GM10266 (cell line): ENCODE data around the gene KCNB1.

Source experiments
- DNase-seq: peaks from one replicate; pipeline ENCODE4 v3.0.0; 2012; ENCODE audit errors: extremely low spot score
- TF ChIP-seq, protein P1 (sequence below): IDR thresholded peaks from 2 replicates; pipeline ENCODE4 v1.5.1; 2012; ENCODE audit warnings: mild to moderate bottlenecking, low read depth; ENCODE audit not compliant: control insufficient read depth, insufficient read depth; ENCODE audit errors: missing control alignments

KCNB1 gene

GRCh38 chr20:49445176-49445575 lies 37.3 kb downstream of the KCNB1 start:
- TF ChIP-seq, protein P1, sequence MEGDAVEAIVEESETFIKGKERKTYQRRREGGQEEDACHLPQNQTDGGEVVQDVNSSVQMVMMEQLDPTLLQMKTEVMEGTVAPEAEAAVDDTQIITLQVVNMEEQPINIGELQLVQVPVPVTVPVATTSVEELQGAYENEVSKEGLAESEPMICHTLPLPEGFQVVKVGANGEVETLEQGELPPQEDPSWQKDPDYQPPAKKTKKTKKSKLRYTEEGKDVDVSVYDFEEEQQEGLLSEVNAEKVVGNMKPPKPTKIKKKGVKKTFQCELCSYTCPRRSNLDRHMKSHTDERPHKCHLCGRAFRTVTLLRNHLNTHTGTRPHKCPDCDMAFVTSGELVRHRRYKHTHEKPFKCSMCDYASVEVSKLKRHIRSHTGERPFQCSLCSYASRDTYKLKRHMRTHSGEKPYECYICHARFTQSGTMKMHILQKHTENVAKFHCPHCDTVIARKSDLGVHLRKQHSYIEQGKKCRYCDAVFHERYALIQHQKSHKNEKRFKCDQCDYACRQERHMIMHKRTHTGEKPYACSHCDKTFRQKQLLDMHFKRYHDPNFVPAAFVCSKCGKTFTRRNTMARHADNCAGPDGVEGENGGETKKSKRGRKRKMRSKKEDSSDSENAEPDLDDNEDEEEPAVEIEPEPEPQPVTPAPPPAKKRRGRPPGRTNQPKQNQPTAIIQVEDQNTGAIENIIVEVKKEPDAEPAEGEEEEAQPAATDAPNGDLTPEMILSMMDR: no peak
- no peak for DNase-seq

DNA sequence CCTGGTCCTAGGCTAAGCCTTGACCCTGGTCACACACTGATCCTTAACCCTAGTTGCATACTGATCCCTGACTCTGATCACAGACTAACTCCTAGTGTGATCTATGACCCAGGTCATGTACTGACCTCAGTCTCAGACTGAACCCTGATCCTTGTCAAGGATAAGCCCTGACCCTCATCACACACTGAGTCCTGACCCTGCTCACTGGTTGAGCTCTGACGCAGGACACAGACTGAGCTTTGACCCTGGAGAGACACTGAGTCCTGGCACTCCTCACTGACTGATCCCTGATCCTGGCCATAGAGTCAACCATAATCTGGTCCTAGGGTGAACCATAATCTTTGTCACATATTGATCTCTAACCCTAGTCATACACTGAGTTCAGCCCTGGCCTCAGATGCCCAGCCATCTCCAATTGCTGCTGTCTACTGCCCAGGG lies 37.9 kb downstream of the KCNB1 start:
- TF ChIP-seq, protein P1: no peak
- DNase-seq: no peak

DNA sequence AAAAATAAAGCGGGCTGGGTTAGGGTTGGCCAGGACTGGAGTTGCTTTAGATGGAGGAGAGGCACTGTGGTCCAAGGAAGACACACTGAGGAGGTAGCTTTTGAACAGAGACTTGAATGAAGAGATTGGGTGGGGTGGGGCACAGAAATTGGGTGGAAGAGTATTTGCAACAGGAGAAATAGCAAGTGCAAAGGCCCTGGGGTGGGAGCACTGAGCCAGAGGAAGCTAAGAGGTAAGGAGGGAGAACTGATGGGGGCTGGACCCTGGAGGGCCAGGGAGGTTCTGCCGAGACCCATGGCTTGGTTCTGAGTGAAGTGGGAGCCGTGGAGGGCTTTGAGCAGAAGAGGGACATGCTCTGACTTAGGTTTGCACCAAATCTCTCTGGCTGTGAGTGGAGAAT lies 45.4 kb downstream of the KCNB1 start:
- no peak for DNase-seq
- TF ChIP-seq, protein P1: no peak

- DNase-seq: no peak
These were observed 46.8 kb downstream of the KCNB1 start for GRCh38 chr20:49435639-49436038.

GRCh38 chr20:49433333-49433732 lies 49.1 kb downstream of the KCNB1 start:
- TF ChIP-seq, protein P1: no peak
- no peak for DNase-seq

More at GRCh38 chr20:49435639-49436038, 46.8 kb downstream of the KCNB1 start:
- TF ChIP-seq, protein P1: peak; percentile 7

- DNase-seq: no peak
- TF ChIP-seq, protein P1: no peak
These were observed 49.9 kb downstream of the KCNB1 start for GRCh38 chr20:49432550-49432949.

GRCh38 chr20:49431329-49431728 lies 51.1 kb downstream of the KCNB1 start:
- TF ChIP-seq, protein P1: no peak

More at GRCh38 chr20:49431329-49431728, 51.1 kb downstream of the KCNB1 start:
- no peak for DNase-seq
